Measurements from ENCODE around the gene ZMIZ1. TPM values are rescaled to one million over a fixed set of nuclear protein-coding genes. Genes with fewer than 3 reads are reported as not detected.

Gene ZMIZ1
- polyA plus RNA-seq, 4 donors, result 74.1 to 80.9 (median 77.0) TPM

GRCh38 chr10:79147796-79148451, 79.2 kb downstream of the ZMIZ1 start:
- DNase-seq (ENCODE audit: low read depth in 4 of 4, low spot score in 3 of 4), result no peak

GRCh38 chr10:79148452-79149344, 79.9 kb downstream of the ZMIZ1 start:
- DNase-seq (ENCODE audit: low read depth in 4 of 4, low spot score in 3 of 4), result no peak

DNA sequence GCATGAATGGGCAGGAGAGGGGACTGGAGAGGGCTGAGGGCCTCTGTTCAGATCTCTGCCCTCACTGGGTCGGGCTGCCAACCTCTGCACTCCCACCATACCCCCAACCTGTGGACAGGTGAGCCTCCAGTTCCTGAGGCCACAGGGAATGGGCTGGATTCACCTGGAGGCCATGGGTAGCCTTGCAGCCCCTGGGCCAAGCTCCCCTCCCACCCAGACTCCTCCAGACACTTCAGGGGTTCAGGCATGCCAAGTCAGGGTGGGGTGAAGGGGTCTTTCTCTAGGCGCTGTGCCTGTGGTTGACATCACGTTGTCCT, 80.5 kb downstream of the ZMIZ1 start:
- DNase-seq (ENCODE audit: low read depth in 4 of 4, low spot score in 3 of 4), result no peak

- no peak for DNase-seq (ENCODE audit: low read depth in 4 of 4, low spot score in 3 of 4)
Observed at GRCh38 chr10:79149662-79150443, 81.1 kb downstream of the ZMIZ1 start.

GRCh38 chr10:79150444-79150754, 81.6 kb downstream of the ZMIZ1 start:
- no peak for DNase-seq (ENCODE audit: low read depth in 4 of 4, low spot score in 3 of 4)

- no peak for DNase-seq (ENCODE audit: low read depth in 4 of 4, low spot score in 3 of 4)
Observed at GRCh38 chr10:79152423-79152817, 83.7 kb downstream of the ZMIZ1 start.

- no peak for DNase-seq (ENCODE audit: low read depth in 4 of 4, low spot score in 3 of 4)
Observed at GRCh38 chr10:79153745-79154144, 85.0 kb downstream of the ZMIZ1 start.

DNA sequence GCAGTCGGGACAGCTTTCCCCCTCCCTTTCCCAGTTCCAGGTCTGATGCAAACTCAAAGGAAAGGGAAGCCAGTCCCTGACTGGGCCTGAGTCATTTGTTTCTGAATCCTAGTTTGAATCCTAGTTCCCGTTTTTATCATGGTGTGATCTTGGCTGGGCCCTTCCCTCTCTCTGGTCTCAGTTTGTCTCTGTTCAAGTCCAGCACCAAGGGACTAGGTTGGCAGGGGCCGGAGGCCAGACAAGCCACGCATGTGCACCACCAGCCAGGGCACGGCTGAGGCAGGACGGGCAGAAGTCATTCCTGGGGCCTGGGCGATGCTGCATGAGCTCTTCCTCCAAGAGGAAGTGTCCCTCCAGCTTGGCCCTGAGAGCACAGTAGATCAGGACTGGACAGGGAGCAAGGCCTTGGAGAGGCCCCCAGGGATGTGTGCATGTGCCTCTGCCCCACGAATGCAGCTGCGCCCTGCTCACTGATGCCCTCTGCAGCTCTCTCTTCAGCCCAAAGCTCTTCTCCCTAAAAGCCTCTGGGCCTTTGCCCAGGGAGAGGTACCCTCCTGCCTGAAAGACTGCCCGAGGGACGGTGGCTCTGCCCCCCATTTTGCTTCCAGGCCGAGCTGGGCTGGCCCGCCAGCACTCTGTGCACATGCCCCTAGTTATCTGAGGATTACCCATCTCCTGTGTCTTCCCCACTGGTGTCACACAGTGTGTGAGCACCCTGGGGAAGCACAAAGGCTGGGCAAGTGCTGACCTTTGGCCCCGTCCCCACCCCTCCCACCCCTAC, 86.7 kb downstream of the ZMIZ1 start:
- no peak for DNase-seq (ENCODE audit: low read depth in 4 of 4, low spot score in 3 of 4)

DNA sequence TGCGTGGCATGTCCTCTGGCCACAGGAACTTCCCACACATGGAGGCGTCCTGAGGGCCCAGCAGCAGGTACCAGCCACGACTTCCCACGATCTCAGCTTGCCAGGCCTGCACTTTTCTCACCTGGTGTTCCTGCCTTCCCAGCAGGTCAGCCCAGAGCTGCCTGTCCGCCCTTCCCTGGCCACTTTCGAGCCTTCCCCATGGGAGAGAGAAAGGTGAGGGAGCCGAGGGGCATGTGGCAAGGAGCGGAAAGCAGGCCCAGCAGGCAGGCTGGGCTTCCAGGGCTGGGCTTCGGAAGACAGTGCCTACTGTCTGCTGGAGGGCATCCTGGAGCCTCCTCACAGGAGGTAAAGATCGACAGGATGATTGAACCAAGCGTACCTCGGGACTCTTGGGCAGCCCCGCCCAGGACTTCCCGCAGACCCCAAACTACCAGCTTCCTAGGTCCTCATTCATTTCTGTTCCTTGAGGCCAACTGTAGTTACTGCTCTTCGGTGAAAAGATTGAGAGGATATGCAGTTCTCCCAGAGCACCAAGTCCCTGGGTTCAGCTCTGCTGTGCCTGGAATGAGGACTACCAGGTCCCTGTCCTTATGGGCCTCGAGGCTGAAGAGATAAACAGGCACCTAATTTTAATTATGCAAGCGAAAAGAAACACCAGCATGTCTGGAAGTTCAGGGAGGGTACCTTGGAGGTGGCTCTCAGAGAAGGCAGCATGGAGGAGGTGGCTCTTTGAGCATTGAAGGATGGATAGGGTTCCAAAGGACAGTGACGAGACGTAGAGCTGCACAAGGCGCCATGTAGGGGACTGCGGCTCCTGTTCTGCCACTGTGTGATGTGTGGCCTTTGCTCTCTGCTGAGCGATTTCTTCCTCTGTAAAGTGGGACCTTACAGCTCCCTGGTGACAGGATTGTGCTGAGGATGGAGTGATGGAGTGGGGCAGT, 87.8 kb downstream of the ZMIZ1 start:
- DNase-seq (ENCODE audit: low read depth in 4 of 4, low spot score in 3 of 4), result no peak

DNA sequence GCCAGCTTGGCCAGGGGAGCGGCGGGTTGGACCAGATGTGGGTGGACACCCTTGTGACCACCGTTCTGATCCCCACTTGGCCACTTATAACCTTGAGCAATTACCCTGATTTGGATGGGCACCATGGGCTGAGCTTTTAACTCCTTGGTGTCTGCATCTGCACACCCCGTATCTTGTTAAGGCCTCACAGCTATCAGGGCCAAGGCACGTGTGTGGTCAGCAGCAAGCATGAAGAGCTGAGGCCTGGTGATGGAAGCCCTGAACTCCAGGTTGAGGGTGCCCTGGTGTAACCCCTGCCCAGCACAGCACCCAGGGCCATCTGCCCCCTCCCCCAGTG, 89.2 kb downstream of the ZMIZ1 start:
- no peak for DNase-seq (ENCODE audit: low read depth in 4 of 4, low spot score in 3 of 4)

DNA sequence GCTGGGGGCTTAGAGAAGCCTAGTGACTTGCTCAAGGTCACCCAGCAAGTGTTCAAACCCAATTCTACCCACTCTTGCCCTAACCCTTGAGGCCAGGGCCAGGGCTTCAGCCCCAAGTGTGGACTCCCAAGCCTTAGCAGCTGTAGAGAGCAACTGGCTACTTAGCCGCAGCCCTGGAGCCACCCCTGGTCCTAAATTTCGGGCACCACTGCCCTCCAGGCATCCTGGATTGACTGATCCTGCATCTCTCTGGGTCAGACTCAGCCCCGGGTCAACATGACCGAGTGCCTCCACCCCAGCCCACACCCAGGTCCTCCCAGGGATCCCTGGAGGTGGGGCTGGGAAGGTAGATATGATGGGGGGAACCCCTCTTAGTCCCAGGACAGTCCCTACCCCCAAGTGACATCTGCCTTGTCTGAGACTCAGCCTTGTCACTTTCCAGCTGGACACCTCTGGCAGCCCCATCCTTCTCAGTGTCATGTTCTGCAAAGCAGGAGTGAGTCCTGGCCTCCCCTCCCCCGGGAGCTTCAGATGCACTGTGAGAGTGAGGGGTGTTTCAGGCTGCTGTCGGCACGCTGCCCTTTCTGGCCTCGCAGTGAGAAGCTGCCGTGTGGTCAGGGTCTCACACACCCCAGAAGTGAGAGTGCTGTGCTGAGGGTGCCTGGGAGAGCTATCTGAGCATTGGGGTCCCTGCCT, 89.8 kb downstream of the ZMIZ1 start:
- DNase-seq (ENCODE audit: low read depth in 4 of 4, low spot score in 3 of 4), result no peak

DNA sequence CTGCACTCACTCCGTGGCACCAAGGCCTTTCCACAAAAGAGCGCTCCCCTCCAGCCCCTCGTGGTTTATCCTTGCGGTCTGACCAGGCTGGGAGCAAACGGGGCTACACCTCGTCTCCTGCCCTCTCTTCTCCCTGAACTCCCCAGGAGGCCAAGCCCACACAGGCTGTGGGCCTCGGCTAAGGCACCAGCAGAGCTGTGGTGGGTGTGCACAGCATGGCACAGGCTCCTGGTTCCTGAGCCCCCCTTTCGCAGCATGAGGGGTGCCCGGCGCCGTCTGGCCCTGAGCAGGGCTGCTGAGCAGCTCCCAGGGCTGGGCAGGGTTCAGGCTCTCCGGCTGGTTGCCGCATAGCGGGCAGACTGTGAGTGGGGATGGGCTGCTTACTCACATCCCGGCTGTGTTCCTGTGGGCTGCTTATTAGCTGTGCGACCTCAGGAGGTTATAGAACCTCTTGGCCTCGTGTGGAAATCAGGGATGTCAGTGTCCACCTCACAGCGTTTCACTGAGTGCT, 90.4 kb downstream of the ZMIZ1 start:
- DNase-seq (ENCODE audit: low read depth in 4 of 4, low spot score in 3 of 4), result no peak

DNA sequence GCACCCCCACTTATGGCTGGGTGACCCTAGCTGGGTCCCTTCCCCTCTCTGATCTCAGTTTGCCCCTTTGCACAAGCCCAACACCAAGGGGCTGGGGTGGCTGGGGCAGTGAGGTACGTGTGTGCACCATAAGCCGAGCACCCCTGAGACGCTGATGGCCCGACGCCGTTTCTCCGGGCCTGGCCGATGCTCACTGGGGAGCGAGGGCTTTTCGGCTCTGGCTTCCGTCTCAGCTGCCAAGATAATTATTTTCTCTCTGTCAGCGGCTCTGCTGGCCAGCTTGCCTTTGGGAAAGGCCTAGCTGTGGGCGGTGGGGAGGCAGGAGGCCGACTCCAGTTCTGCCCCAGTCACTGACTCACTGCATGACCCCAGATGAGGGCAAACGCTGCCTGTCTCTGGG, 91.0 kb downstream of the ZMIZ1 start:
- DNase-seq (ENCODE audit: low read depth in 4 of 4, low spot score in 3 of 4), result no peak

DNA sequence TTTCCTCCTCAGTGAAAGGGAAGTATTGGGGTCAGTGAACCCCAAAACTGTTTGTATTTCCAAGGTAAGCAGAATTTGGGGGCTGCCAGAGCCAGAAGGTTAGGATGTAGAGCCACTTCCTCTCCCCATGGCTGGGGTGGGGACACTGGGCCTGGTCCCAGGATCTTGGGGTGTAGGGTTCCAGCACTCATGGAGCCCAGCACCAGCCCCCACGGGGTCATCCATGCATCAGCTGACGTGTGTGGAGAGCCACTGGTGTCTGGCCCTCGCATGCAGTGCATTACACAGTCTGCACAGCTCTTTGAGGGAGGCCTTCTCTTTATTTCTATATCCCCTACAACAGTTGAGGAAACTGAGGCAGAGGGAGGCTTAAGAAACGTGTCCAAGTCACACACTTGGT, 91.4 kb downstream of the ZMIZ1 start:
- no peak for DNase-seq (ENCODE audit: low read depth in 4 of 4, low spot score in 3 of 4)

DNA sequence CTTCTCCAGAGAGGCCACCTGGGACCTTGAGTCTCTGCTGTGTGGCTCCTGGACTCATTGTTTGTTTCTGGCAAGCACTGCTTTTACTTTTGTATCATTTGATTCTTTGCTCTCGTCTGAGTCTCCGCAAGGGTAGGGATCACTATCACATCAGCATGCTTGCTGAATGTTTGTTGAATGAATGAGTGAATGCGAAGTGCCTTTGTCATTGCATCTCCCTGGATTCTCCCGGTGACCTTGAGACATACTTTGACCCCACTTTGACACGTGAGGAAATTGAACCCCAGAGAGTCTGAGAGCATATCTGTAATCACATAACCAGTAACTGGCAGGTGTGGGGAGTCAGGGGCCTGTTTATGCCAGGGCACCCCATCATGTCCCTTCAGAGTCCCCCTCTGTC, 92.8 kb downstream of the ZMIZ1 start:
- DNase-seq (ENCODE audit: low read depth in 4 of 4, low spot score in 3 of 4), result no peak

GRCh38 chr10:79162022-79162421, 93.3 kb downstream of the ZMIZ1 start:
- no peak for DNase-seq (ENCODE audit: low read depth in 4 of 4, low spot score in 3 of 4)

GRCh38 chr10:79162861-79163665, 94.3 kb downstream of the ZMIZ1 start:
- DNase-seq (ENCODE audit: low read depth in 4 of 4, low spot score in 3 of 4), result no peak

GRCh38 chr10:79163666-79163975, 94.9 kb downstream of the ZMIZ1 start:
- DNase-seq (ENCODE audit: low read depth in 4 of 4, low spot score in 3 of 4), result no peak

All from right renal pelvis (tissue), 4 donors.